ENCODE data around the gene ATP5MK. TPM values are rescaled to one million over a fixed set of nuclear protein-coding genes. Genes with fewer than 3 reads are reported as not detected.

The ATP5MK gene
- total RNA-seq, 2 donors from 2014 or later, result 870 to 985 TPM

Small RNA genes lying within 50 kb of the gene (microRNA-seq; reads per million reads assigned to microRNA genes)
- 712 to 994 reads per million in 2 donors for gene MIR1307

Other genes starting within 250 kb of the ATP5MK start
- 10 to 100 TPM; 38.9 to 45.0 TPM for gene NT5C2, start 203.2 kb downstream of the ATP5MK start, total RNA-seq
- not detected for gene RPEL1, start 150.6 kb downstream of the ATP5MK start, total RNA-seq
- gene INA, start 119.3 kb downstream of the ATP5MK start, total RNA-seq, result not detected
- 1 to 10 TPM; 5.7 to 7.9 TPM for gene PCGF6, start 45.3 kb downstream of the ATP5MK start, total RNA-seq
- gene TAF5, start 28.5 kb downstream of the ATP5MK start, total RNA-seq, result 1 to 10 TPM; 1.5 to 2.9 TPM
- gene PDCD11, start 151 bp upstream of the ATP5MK start, total RNA-seq, result 10 to 100 TPM; 11.9 to 17.8 TPM
- 10 to 100 TPM; 25.6 to 30.8 TPM for gene CALHM2, start 55.9 kb upstream of the ATP5MK start, total RNA-seq
- not detected for gene CALHM1, start 62.4 kb upstream of the ATP5MK start, total RNA-seq
- not detected for gene CALHM3, start 82.8 kb upstream of the ATP5MK start, total RNA-seq
- under 1 TPM; 0.12 to 0.39 TPM for gene NEURL1, start 97.2 kb upstream of the ATP5MK start, total RNA-seq

All from left cardiac atrium (tissue), 2 donors.